Epithelial cell of proximal tubule (primary cell): ENCODE results near the gene MRPL23. TPM values are rescaled to one million over a fixed set of nuclear protein-coding genes. Genes with fewer than 3 reads are reported as not detected.

Experiments used
- DNase-seq: peaks from one replicate; pipeline ENCODE4 v3.0.0-alpha.2; 2011; ENCODE audit warnings: low read depth
- H3K4me3 ChIP-seq: 2 replicates; pipeline ENCODE4 v1.5.1; 2011; ENCODE audit warnings: low read depth, mild to moderate bottlenecking, low read length
- CTCF ChIP-seq: conservative IDR thresholded peaks from 2 replicates; pipeline ENCODE4 v1.5.1; 2012; ENCODE audit warnings: low read depth, mild to moderate bottlenecking, low read length
- total RNA-seq: library from RNA; depleted of rRNA; stranded (reverse); fragments of >200 nt; gene quantifications from 2 replicates; pipeline ENCODE4 v1.2.3, GENCODE V29; 2015

The MRPL23 gene
- total RNA-seq, 1 donor from 2014 or later: 92.1 TPM

GRCh38 chr11:1988174-1988573 is 41.0 kb downstream of the MRPL23 start:
- TF ChIP-seq CTCF: no peak
- no peak for DNase-seq
- H3K4me3 ChIP-seq: no peak overlapping the region

- H3K4me3 ChIP-seq: no peak overlapping the region
- TF ChIP-seq CTCF: no peak
- DNase-seq: no peak
Observed at GRCh38 chr11:1988667-1989317, 41.7 kb downstream of the MRPL23 start.

- H3K4me3 ChIP-seq: no peak overlapping the region
- TF ChIP-seq CTCF: no peak
- DNase-seq: no peak
Observed at GRCh38 chr11:1989953-1990352, 42.8 kb downstream of the MRPL23 start.

- TF ChIP-seq CTCF: no peak
- H3K4me3 ChIP-seq: no peak overlapping the region
- no peak for DNase-seq
Observed at GRCh38 chr11:1990872-1991578, 43.9 kb downstream of the MRPL23 start.

GRCh38 chr11:1992111-1992510 is 45.0 kb downstream of the MRPL23 start:
- no peak for DNase-seq
- H3K4me3 ChIP-seq: no peak overlapping the region
- no peak for TF ChIP-seq CTCF

GRCh38 chr11:1994121-1994520 is 47.0 kb downstream of the MRPL23 start:
- H3K4me3 ChIP-seq: no peak overlapping the region
- TF ChIP-seq CTCF: no peak
- no peak for DNase-seq

GRCh38 chr11:1997755-1998154 is 50.6 kb downstream of the MRPL23 start, which contains the start of gene H19:
Gene H19, minus strand, starts transcription at chr11:1997842.
- DNase-seq: no peak
- H3K4me3 ChIP-seq: no peak within 1 kb of the TSS
- no peak for TF ChIP-seq CTCF
